Keratinocyte (primary cell): ENCODE measurements around the gene TSTD2.
"Not testable (repeated sequence)": the region's sequence is repeated elsewhere in the genome, so short reads cannot be mapped to it uniquely, and the experiment has no call there.

Source experiments
- EZH2 ChIP-seq: IDR thresholded peaks from one replicate; pipeline ENCODE4 v1.6.1; 2012; ENCODE audit warnings: inconsistent platforms, mild to moderate bottlenecking, low read length, moderate library complexity
- TF ChIP-seq, protein P1 (sequence below), 3 experiments: IDR thresholded peaks in 1 of 3; conservative IDR thresholded peaks in 1 of 3; optimal IDR thresholded peaks in 1 of 3; 2 replicates in 2 of 3; 3 replicates in 1 of 3; pipeline versions ENCODE3 to v1.5.1; 2011; ENCODE audit warnings: low read length in 3 of 3, mild to moderate bottlenecking in 3 of 3, moderate library complexity in 2 of 3, control low read depth in 1 of 3, inconsistent platforms in 1 of 3; ENCODE audit not compliant: insufficient read depth in 2 of 3; ENCODE audit errors: extremely low read depth in 1 of 3

DNA sequence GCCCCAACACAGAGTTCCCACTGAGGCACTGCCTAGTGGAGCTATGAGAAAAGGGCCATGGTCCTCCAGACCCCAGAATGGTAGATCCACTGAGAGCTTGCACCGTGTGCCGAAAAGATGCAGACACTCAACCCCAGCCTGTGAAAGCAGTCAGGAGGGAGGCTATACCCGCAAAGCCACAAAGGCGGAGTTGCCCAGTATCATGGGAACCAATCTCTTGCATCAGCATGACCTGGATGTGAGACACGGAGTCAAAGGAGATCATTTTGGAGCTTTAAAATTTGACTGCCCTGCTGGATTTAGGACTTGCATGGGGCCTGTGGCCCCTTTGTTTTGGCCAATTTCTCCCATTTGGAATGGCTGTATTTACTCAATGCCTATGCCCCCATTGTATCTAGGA, 10.7 kb downstream of the TSTD2 start:
- TF ChIP-seq, protein P1, sequence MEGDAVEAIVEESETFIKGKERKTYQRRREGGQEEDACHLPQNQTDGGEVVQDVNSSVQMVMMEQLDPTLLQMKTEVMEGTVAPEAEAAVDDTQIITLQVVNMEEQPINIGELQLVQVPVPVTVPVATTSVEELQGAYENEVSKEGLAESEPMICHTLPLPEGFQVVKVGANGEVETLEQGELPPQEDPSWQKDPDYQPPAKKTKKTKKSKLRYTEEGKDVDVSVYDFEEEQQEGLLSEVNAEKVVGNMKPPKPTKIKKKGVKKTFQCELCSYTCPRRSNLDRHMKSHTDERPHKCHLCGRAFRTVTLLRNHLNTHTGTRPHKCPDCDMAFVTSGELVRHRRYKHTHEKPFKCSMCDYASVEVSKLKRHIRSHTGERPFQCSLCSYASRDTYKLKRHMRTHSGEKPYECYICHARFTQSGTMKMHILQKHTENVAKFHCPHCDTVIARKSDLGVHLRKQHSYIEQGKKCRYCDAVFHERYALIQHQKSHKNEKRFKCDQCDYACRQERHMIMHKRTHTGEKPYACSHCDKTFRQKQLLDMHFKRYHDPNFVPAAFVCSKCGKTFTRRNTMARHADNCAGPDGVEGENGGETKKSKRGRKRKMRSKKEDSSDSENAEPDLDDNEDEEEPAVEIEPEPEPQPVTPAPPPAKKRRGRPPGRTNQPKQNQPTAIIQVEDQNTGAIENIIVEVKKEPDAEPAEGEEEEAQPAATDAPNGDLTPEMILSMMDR (optimal IDR thresholded peaks at IDR 0.05 in 1 of 3, IDR thresholded peaks at IDR 0.05 in 1 of 3, conservative IDR thresholded peaks at IDR 0.05 in 1 of 3; ENCODE audit: extremely low read depth in 1 of 3, insufficient read depth in 2 of 3, low read length in 3 of 3): not testable (repeated sequence)
- not testable (repeated sequence) for TF ChIP-seq EZH2
